Fibroblast of lung (primary cell): Measurements from ENCODE around the gene HASPIN. TPM values are rescaled to one million over a fixed set of nuclear protein-coding genes. Genes with fewer than 3 reads are reported as not detected.

Experiments
- DNase-seq, 2 donors: peaks; one replicate each; pipeline versions ENCODE4 v3.0.0 to v3.0.0-alpha.2; 2010; ENCODE audit warnings: low read depth in 2 of 2
- H2AFZ ChIP-seq: 2 replicates; pipeline ENCODE4 v1.5.1; 2012; ENCODE audit warnings: low read length, control low read depth, inconsistent platforms
- H3K27ac ChIP-seq: 2 replicates; pipeline ENCODE4 v1.5.1; 2011; ENCODE audit warnings: low read length, control low read depth; ENCODE audit not compliant: insufficient read depth
- H3K27me3 ChIP-seq: 2 replicates; pipeline ENCODE4 v1.5.1; 2011; ENCODE audit warnings: mild to moderate bottlenecking, low read length; ENCODE audit not compliant: control insufficient read depth, insufficient read depth
- H3K36me3 ChIP-seq: 2 replicates; pipeline ENCODE4 v1.5.1; 2011; ENCODE audit warnings: low read length; ENCODE audit not compliant: control insufficient read depth, insufficient read depth
- H3K4me1 ChIP-seq: 2 replicates; pipeline ENCODE4 v1.5.1; 2011; ENCODE audit warnings: low read length; ENCODE audit not compliant: control insufficient read depth, insufficient read depth; ENCODE audit errors: extremely low read depth
- H3K4me2 ChIP-seq: 2 replicates; pipeline ENCODE4 v1.5.1; 2011; ENCODE audit warnings: low read length, control low read depth; ENCODE audit not compliant: insufficient read depth; ENCODE audit errors: extremely low read depth
- H3K4me3 ChIP-seq, 4 experiments: fragments of 200-600 bp in 1 of 4; sonication (generic) in 1 of 4; replicated peaks in 1 of 4; 2 replicates each; pipeline ENCODE4 v1.5.1; 2011 to 2016; ENCODE audit warnings: low read length in 4 of 4, low read depth in 3 of 4, mild to moderate bottlenecking in 3 of 4, control low read depth in 2 of 4, inconsistent platforms in 1 of 4, mixed read lengths in 1 of 4; ENCODE audit not compliant: insufficient read depth in 1 of 4; ENCODE audit errors: control extremely low read depth in 1 of 4
- H3K79me2 ChIP-seq: 2 replicates; pipeline ENCODE4 v1.5.1; 2012; ENCODE audit warnings: mild to moderate bottlenecking, low read length, inconsistent platforms; ENCODE audit not compliant: control insufficient read depth, insufficient read depth
- H3K9ac ChIP-seq: 2 replicates; pipeline ENCODE4 v1.5.1; 2011; ENCODE audit warnings: mild to moderate bottlenecking, low read length, control low read depth; ENCODE audit not compliant: insufficient read depth
- H3K9me3 ChIP-seq: 2 replicates; pipeline ENCODE4 v1.5.1; 2012; ENCODE audit warnings: low read depth, low read length; ENCODE audit not compliant: control insufficient read depth, insufficient read depth
- H4K20me1 ChIP-seq: 2 replicates; pipeline ENCODE4 v1.5.1; 2011; ENCODE audit warnings: low read length; ENCODE audit not compliant: control insufficient read depth, insufficient read depth; ENCODE audit errors: extremely low read depth
- CTCF ChIP-seq, 2 donors: IDR thresholded peaks in 1 of 2; conservative IDR thresholded peaks in 1 of 2; 1 replicate in 1 of 2; 2 replicates in 1 of 2; pipeline ENCODE4 v1.5.1; 2011 to 2012; ENCODE audit warnings: low read length in 2 of 2, control low read depth in 1 of 2, inconsistent platforms in 1 of 2, low read depth in 1 of 2, mild to moderate bottlenecking in 1 of 2
- EZH2 ChIP-seq: IDR thresholded peaks from 2 replicates; pipeline ENCODE4 v1.5.1; 2012; ENCODE audit warnings: low read length, control low read depth, mild to moderate bottlenecking; ENCODE audit errors: missing control alignments
- polyA plus RNA-seq, 2 donors: library from polyadenylated mRNA; depleted of rRNA in 1 of 2; stranded (reverse) in 1 of 2; unstranded in 1 of 2; fragments of >200 nt; gene quantifications; 2 replicates each; pipeline ENCODE4 v1.2.1, GENCODE V29; 2011 to 2012; ENCODE audit warnings: missing spikeins in 1 of 2
- total RNA-seq: library from RNA; depleted of rRNA; stranded (reverse); fragments of >200 nt; gene quantifications from 2 replicates; pipeline ENCODE4 v1.2.1, GENCODE V29; 2014

The HASPIN gene
- total and polyA plus RNA-seq, 2 donors (not counting 1 experiment from before 2014, with no cell fraction given), result 1.5 to 2.0 TPM

GRCh38 chr17:3740611-3741073, 16.9 kb downstream of the HASPIN start:
- peaks cover 2% of the 10 kb centered on the region for H3K4me1 ChIP-seq
- H2AFZ ChIP-seq, result no peak overlapping the region
- no peak for TF ChIP-seq EZH2
- no peak for TF ChIP-seq CTCF (conservative IDR thresholded peaks at IDR 0.05 in 1 of 2, IDR thresholded peaks at IDR 0.05 in 1 of 2; ENCODE audit: low read depth in 1 of 2, low read length in 2 of 2)

GRCh38 chr17:3744014-3744413, 20.3 kb downstream of the HASPIN start:
- DNase-seq, result peak; percentile 28 to 40
- no peaks in the 10 kb centered on the region for H3K79me2 ChIP-seq
- no peak overlapping the region for H3K27ac ChIP-seq
- H3K9me3 ChIP-seq, result no peaks in the 10 kb centered on the region
- no peak overlapping the region for H3K4me2 ChIP-seq
- TF ChIP-seq EZH2 (no peak), CTCF (conservative IDR thresholded peaks at IDR 0.05 in 1 of 2, IDR thresholded peaks at IDR 0.05 in 1 of 2; ENCODE audit: low read depth in 1 of 2, low read length in 2 of 2) (no peak)
- H3K4me3 ChIP-seq, result no peak overlapping the region
- H4K20me1 ChIP-seq, result no peaks in the 10 kb centered on the region
- H2AFZ ChIP-seq, result no peak overlapping the region
- no peaks in the 10 kb centered on the region for H3K36me3 ChIP-seq
- peaks cover 9% of the 10 kb centered on the region for H3K27me3 ChIP-seq
- H3K4me1 ChIP-seq, result no peaks in the 10 kb centered on the region
- no peak overlapping the region for H3K9ac ChIP-seq

More at GRCh38 chr17:3740611-3741073, 16.9 kb downstream of the HASPIN start:
- no peaks in the 10 kb centered on the region for H3K79me2 ChIP-seq
- no peak overlapping the region for H3K4me3 ChIP-seq
- H3K27me3 ChIP-seq, result peaks cover 4% of the 10 kb centered on the region
- no peak for DNase-seq
- no peaks in the 10 kb centered on the region for H4K20me1 ChIP-seq
- no peak overlapping the region for H3K4me2 ChIP-seq
- no peaks in the 10 kb centered on the region for H3K9me3 ChIP-seq
- no peak overlapping the region for H3K9ac ChIP-seq
- no peaks in the 10 kb centered on the region for H3K36me3 ChIP-seq
- no peak overlapping the region for H3K27ac ChIP-seq

- H3K9ac ChIP-seq, result no peak overlapping the region
- H3K4me3 ChIP-seq, result no peak overlapping the region
- TF ChIP-seq CTCF (conservative IDR thresholded peaks at IDR 0.05 in 1 of 2, IDR thresholded peaks at IDR 0.05 in 1 of 2; ENCODE audit: low read depth in 1 of 2, low read length in 2 of 2) (no peak), EZH2 (no peak)
- H3K79me2 ChIP-seq, result no peaks in the 10 kb centered on the region
- no peaks in the 10 kb centered on the region for H3K36me3 ChIP-seq
- H3K9me3 ChIP-seq, result no peaks in the 10 kb centered on the region
- peaks cover 5% of the 10 kb centered on the region for H3K27me3 ChIP-seq
- H3K4me1 ChIP-seq, result no peaks in the 10 kb centered on the region
- H3K4me2 ChIP-seq, result no peak overlapping the region
- no peak overlapping the region for H2AFZ ChIP-seq
- H4K20me1 ChIP-seq, result no peaks in the 10 kb centered on the region
- H3K27ac ChIP-seq, result no peak overlapping the region
- no peak for DNase-seq
Measured at GRCh38 chr17:3745071-3745470, 21.4 kb downstream of the HASPIN start.
